ENCODE data around the gene HDAC4.
"Not testable (repeated sequence)": the region's sequence is repeated elsewhere in the genome, so short reads cannot be mapped to it uniquely, and the experiment has no call there.

The HDAC4 gene

DNA sequence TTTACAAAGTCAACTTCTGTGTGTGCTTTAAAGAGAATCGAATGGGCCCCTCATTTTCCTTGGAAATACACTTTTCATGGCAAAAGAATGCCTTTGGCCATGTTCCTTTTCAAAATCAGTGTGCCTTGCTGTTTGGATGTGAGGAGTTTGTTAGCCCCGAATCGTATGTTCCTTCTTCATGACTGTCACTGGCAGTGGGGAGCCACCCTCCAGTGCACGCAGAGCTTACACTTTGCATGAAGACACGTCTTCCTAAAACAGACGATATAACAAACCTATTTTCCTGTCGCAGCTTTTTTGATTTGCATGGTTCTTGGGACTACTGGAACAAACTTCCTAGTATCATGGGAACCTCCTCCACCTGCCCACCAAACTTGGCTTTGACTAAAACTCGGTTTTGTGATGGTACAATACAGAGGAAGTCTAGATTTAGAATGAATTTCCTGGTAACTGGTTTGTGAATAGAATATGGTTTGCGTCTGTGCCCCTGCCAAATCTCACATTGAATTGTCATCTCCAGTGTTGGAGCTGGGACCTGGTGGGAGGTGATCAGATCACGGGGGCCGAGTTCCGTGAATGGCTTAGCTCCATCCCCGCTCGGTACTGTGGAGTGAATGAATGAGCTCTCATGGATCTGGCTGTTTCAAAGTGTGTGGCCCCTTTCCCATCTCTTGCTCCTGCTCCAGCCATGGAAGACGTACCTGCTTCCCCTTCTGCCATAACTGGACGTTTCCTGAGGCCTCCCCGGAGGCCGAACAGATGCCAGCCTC, 358.1 kb downstream of the HDAC4 start:
- DNase-seq (ENCODE audit: low read depth) = no peak

DNA sequence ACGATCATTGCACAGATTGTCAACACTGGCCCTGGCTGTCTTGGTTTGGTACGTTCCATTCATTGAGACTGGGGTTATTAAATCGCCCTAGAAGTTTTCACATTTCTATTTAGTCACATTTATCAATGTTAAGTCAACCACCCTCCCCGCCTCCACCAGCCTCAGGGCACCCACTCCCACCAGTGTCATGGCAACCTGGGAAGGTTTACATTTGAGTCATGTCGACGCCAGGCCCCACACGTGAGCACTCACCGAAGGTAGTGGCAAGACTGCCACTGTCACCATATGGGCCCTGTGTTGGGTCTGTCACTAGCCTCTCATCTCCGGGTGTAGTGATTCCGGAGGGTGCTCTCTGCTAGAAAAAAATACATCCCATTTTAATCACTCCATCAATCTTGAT, 358.8 kb downstream of the HDAC4 start:
- no peak for DNase-seq (ENCODE audit: low read depth)

DNA sequence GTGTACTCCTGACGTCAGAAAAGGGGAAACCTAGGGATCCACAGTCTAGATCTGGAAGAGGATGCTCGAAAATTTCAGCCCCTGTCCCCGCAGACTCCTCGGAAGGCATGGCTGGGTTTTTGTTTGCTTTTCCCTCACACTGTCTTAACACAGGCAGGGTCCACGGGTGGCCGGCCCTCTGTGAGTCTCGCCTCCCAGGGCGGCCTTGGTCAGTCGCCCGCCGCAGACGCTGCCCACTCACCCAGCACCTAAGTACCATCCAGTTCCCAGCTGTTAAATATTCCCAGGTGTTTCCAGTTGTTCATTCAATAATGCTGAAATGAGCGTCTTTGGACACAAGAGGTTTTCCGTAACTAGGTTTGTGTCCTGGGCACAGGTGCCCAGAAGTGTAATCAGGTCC, 359.8 kb downstream of the HDAC4 start:
- DNase-seq (ENCODE audit: low read depth) = no peak

DNA sequence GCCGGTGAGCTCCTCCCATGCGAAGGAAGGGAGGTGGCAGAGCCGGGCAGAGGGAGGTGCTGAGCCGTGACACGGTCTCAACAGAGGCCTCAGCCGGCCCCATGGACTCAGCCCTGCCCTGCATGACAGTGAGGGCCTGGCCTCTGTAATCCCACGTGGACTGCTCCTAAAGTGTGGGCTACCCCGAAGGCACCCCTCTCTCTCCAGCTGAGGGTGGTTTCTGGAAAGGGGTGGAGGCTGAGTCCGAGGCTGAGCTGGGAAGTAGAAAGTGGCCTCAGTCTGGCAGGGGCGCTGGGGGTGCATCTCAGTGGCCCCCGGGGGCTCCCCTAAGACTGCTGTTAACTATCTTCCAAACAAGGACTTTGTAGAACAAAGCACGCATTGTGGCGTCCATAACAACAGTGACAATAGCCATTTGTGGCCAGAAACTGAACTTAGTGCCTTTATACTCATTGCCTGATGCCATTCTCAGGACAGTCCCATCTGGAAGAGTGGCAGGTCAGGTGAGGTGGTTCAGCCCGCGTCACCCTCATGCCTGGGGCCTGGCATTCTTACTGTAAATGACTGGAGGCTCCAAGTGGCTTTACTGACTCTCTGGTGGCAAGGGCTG, 360.6 kb downstream of the HDAC4 start:
- DNase-seq (ENCODE audit: low read depth) = no peak

DNA sequence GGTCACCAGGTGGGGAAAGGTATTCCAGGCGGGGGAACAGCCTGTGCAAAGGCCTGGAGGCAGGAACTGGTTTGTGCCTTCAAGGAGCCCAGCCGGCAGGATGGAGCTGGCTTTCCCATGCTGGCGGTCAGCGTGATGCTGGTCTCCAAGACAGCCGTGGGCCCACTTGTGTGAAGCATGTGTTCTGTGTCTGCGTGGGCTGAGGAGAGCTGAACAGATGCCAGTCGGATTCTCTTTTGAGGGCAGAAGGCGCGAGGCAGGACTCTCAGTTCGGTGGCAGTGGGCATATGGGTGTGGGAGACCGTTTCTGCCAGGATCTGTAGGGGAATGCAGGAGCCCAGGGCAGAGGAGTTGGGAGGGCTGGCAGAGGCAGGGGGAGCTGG, 361.4 kb downstream of the HDAC4 start:
- no peak for DNase-seq (ENCODE audit: low read depth)

DNA sequence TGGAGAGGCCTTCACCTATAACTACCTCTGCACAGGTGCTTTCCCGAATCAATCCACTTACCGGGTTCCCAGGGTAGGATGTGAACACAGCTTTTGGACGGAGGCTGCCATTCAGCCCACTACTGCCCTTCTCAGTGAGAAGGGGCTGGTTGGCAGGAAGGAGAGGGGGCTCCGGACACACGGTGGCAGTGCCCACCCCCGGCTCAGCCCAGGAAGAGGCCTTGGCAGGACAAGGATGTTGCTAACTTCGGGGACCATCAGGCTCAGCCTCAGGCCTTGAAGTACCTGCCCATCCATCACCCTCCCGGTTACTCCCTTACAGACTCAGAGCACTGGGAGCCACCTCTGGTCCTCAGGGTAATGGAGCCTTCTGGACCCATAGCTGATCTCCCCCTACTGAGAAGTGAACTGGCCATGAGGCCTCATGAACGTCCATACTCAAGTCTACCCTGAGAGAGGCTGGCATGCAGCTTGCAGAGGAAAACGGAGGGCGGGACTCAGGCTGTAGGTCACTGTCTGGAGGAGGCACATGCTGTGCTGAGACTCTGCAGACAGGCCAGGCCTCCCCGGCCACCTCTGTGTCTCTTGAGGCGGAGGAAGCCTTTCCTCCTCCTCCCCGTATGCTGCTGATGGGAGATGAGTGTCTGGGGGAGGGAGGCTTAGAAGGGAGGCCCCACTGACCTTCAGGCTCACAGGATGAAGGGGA, 361.9 kb downstream of the HDAC4 start:
- DNase-seq (ENCODE audit: low read depth) = no peak

DNA sequence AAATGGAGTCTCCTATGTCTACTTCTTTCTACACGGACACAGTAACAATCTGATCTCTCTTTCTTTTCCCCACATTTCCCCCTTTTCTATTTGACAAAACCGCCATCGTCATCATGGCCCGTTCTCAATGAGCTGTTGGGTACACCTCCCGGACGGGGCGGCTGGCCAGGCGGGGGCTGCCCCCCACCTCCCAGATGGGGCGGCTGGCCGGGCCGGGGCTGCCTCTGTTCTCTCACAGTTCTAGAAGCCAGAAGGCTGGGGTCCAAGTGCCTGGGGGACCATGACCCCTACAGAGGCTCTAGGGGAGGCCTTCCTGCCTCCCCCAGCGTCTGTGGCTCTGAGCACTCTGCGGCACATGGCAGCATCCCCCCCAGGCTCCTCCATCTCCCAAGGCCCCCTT, 362.5 kb downstream of the HDAC4 start:
- not testable (repeated sequence) for DNase-seq (ENCODE audit: low read depth)

DNA sequence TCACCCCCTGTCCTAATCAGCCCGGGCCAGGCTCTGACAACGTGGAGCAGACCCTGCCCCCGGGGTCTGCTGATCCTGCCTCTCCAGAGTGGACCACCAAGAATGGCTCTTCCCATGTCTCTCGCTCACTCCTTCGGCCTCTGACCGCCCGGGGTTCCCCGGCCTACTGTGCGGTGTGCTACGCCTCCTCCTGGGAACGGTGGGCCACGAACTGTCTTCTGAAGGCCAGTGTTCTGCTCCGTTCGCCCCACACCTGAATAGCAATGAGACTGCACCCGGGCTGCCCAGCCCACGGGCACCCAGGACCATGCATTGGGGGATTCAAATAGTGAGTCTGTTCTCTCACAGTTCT, 363.3 kb downstream of the HDAC4 start:
- no peak for DNase-seq (ENCODE audit: low read depth)

DNA sequence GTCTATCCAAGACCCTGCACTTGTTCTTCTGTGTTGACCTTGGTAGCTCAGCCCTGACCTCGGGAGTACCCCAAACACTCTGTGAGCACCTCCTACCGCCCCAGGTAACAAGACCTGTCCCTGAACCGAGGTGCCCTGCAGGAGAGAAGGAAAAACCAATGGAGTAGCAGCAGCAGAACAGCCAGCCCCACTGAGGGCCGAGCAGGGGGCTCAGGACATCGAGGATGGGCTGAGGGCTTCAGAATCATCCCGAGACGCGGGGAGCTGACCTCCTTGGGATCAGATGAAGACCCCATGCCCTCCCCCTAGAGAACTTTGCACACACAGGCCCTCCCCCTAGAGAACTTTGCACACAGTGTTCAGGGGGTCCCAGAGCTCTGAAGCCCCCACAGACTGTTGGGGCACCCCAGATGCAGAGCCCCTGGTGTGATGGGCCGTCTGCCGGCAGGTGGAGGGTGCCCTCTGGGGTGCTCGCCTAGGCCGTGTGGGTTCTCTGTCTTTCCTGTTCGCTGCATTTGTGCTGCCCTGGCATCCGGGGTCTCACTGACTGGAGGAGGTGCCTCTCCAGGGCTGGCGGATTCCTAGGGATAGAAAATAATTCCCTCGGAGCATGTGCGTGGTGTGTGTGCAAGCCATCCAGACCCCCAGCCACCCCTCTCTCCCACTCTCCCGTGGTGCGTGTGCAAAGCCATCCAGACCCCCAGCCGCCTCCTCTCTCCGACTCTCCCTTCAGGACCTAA, 363.8 kb downstream of the HDAC4 start:
- no peak for DNase-seq (ENCODE audit: low read depth)

DNA sequence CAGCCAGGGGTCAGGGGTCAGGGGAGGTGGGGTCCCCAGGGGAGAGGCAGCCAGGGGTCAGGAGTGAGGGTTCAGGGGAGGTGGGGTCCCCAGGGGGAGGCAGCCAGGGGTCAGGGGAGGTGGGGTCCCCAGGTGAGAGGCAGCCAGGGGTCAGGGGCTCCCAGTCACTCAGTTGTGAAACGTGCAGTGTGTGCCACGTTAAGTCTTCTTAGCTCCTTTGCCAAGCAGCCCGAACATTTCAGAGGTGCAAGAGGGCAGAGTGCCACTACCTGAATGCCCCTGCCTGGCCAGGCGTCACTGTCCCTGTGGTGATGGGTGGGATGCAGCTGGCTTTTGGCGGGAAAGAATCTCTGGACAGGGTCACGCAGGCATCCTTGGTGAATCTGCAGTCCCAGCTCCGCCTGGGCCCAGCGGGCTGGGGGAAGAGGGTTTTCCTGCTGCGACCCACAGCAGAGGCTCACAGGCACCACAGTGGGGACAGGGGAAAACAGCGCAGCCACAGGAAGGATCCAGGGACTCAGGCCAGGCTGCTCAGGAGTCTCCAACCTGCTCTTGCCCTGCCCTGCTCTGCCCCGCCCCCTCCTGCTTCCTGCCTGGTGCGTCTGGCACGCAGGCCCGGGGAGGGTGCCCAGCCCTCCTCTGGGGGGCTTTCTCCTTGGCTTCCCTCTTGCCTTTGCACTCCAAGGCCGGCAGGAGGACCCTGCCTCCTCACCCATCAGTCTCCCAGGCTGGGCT, 364.7 kb downstream of the HDAC4 start:
- DNase-seq (ENCODE audit: low read depth) = no peak

DNA sequence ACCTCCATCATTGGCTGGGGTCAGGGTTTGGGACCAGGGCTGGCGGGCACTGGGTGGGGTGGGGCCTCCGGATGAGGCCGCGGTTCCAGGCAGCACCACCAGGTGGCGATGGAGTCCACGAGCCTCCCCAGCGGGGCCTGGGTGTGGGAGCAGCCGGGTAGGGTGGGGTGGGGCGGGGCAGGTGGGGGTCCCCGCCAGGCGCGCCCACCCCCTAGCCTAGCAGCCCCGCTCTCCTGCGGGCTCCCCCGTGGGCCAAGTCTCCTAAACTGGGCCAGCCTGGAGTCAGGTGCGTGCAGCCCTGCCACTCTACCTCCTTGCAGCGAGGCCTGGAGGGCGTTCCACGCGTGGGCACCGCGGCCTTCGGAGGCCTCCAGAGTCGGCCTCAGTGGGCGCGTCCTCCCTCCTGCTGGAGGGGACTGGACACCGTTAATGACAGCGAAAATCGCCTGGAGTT, 365.4 kb downstream of the HDAC4 start:
- DNase-seq (ENCODE audit: low read depth) = no peak

DNA sequence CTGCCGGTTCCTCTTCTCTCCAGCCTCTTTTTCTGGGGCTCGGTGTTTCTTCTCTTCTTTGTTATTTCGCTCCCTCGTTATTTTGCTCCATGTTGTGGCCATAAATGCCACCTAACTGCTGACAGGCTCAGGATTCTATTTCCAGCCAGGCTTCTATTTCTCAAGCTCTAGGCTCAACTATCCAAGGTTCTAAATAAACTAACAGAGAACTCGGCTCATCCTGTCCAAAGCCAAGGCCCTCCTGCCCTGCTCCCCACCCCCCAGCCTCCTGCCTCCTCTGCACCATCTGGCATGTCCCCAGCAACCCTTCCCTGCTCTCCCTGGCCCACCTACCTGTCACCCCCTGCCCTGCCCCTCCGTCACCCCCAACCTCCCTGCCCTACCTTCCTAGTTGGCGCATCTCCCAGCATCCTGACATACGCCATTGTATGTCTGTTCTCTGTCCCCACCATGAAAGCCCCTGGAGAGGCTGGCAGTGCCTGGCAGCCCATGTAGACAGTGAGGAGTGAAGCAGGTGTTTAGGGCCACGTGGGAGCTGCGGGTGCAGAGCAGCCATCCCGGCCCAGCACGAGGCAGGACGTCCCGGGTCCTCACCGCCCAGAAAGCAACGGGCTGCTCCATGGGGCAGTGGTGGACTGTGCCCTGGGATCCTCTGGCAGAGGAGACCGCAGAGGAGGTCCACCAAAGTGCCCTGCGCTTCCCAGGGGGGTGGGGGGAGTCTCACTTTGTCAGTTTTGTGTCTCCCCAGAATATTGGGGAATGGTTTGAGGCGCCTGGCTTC, 366.1 kb downstream of the HDAC4 start:
- no peak for DNase-seq (ENCODE audit: low read depth)

DNA sequence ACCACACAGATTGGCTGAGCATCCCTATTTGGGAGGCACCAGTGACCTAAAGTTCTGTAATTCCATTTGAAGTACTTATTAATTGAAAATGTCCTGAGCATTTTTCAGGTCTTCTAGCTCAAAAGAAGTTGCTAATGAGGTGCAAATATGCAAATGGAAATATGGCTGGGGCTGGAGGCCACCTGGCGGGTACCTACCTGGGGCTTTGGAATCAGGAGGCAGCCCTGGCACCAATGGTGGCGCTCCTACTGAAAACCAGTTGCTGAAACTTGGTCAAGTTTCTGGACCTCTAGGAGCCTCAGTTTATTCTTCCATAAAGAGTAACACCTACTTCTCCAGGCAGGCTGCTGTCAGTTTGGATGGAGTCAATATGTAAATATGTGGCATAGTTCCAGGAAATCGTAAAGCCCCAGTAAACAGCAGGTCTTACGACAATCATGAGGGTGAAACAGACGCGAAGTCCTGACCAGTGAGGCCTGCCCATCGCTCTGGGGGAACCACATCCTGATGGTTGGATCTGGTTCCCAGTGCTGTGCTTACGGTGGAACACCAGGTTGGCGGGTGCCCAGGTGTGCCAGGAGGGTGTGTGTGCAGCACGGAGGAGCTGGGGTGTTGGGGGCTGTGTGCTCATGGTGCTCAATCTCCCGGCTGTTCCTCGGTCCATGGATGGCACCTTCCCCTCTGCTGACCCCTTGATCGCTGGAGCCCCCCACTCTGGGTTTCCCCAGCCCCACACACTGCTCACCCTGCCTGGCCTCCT, 366.8 kb downstream of the HDAC4 start:
- DNase-seq (ENCODE audit: low read depth) = no peak

DNA sequence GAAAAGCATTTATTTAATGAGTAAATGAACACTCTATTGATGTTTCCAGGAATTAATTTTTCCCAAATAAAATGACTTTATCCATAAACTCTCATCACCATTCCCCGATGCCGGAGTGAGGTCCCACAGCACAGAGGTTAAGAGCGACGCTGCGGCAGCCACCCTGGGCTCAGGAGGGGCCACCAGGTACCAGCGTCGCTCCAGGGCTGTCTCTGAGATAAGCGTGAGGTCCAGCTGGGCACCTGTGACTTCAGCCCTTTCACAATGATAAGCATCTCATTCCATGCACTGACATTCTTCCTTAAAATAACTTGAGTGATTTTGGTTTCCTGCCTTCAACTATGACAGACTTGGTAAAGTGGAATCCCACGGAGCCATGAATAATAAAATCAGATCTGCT, 370.9 kb downstream of the HDAC4 start:
- DNase-seq (ENCODE audit: low read depth) = no peak

DNA sequence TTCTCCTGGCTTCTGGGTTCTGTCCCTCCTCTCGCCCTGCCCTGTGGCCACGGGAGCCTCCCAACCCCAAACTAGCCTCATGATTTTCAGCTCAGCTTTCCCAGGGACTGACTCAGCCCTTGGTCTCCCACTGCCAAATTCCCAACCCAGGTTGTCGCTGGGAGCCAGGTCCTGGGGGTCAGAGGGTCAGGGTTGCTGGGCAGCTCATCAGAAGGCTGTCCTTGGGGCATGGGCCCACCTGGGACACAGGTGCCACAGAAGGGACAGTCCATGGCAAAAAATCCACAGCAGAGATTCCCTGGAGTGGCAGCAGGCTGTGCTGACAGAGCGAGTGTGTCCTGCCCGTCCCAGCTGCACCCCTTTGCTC, 372.6 kb downstream of the HDAC4 start:
- DNase-seq (ENCODE audit: low read depth) = no peak

DNA sequence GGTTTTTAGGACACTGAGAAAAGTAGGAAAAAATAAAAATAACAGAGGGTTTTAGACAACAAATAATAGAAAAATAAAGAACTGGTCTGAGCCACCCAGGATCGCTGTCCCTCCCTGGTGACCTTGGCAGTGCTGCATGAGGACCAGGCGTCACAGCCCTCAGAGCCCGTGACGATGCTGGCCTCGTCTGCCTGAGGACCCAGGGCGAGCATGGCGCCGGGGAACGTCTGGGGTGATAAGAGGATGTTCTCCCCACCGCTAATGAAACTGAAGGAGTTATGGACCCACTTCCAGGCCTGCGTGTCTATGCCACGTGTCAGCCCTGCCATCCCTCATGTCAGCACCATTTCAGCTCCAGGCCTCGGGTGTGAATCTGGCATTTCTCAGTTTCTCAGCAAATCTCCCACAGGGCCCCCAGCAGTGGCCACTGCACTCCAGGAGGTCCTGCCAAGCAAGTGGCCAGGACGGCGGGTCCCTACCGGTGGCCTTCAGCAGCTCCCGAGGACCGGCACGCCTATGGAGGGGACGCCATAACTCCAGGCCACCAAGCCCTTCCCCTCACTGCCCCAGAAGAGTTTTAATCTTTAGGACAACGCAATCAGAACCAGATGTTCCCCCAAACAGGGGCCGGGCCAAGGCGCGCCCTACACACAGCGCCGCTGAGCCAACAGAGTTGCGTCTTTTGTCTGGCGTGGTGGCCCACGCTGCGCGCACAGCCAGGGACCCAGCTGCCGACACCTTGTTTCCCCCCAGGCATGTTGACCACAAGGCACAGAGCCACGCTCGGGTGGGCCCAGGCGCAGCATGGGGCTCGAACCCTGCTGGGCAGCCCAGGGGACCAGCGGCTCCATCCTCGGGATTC, 373.2 kb downstream of the HDAC4 start:
- no peak for DNase-seq (ENCODE audit: low read depth)

DNA sequence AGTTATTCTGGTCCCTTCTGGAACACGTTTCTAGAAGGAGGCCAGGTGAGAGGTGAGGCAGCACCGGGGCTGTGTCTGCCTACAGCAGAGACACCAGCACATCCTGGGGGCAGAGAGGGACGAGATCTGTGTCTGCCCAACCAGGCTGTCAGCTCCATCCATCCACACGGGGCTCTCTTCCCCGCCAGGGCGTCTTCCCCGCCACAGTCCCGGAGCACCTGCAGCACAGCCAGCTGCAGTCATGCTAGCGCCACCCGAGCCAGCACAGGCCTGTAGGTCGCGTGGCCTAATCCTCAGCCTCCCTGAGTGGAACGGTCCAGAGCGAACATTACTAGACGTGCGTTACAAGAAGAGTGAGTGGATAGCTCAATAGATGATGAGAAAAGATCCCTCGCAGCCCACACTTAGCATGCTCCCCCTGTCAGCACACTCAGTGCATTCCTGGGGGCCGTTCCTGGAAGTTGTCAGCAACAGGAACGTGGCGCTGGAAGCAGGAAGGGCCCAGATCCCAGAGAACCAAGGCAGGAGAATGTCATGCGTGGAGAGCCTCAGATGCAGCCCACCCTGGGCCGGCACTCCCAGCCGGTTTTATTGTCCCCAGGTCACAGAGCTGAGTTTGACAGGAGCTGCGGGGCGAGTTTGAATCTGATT, 374.0 kb downstream of the HDAC4 start:
- no peak for DNase-seq (ENCODE audit: low read depth)

DNA sequence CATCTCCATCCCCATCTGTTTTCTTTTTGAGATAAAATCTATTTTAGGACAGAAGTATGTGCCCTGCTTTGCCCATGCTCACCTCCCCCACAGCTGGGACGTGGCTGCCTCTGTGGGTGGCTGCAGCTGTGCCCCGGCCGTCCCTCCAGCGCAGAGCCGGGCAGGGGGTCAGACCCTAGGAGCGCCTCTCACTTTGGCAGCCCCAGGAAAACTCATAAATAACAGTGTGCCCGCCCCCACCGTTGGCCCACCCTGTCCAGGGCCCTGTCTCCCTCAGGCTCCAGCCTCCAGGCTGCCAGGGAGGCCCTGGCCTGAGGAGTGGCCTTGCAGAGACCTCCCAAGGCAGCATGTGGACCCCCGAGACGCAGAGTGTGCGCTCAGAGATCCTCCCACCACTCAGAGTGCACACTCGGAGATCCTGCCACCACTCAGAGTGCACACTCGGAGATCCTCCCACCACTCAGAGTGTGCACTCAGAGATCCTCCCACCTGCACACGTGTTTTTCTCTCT, 374.8 kb downstream of the HDAC4 start:
- no peak for DNase-seq (ENCODE audit: low read depth)

All from amniotic epithelial cell (primary cell).